ENCODE data around the gene TMEM92.
"Not testable (repeated sequence)": the region's sequence is repeated elsewhere in the genome, so short reads cannot be mapped to it uniquely, and the experiment has no call there.

DNA sequence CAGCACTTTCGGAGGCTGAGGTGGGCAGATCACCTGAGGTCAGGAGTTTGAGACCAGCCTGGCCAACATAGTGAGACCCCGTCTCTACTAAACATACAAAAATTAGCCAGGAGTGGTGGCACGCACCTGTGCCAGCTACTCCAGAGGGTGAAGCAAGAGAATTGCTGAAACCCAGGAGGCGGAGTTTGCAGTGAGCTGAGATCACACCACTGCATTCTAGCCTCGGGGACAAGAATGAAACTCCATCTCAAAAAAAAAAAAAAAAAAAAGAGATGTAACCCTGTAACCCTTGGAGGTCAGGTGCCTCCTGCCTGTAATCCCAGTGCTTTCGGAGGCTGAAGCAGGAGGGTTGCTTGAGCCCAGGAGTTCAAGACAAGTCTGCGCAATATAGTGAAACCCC, 13.0 kb downstream of the TMEM92 start:
- TF ChIP-seq, protein P1, sequence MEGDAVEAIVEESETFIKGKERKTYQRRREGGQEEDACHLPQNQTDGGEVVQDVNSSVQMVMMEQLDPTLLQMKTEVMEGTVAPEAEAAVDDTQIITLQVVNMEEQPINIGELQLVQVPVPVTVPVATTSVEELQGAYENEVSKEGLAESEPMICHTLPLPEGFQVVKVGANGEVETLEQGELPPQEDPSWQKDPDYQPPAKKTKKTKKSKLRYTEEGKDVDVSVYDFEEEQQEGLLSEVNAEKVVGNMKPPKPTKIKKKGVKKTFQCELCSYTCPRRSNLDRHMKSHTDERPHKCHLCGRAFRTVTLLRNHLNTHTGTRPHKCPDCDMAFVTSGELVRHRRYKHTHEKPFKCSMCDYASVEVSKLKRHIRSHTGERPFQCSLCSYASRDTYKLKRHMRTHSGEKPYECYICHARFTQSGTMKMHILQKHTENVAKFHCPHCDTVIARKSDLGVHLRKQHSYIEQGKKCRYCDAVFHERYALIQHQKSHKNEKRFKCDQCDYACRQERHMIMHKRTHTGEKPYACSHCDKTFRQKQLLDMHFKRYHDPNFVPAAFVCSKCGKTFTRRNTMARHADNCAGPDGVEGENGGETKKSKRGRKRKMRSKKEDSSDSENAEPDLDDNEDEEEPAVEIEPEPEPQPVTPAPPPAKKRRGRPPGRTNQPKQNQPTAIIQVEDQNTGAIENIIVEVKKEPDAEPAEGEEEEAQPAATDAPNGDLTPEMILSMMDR (IDR thresholded peaks at IDR 0.05): not testable (repeated sequence)
- TF ChIP-seq POLR2A (IDR thresholded peaks at IDR 0.05): not testable (repeated sequence)
